Measurements from ENCODE around the gene COX6A1. TPM values are rescaled to one million over a fixed set of nuclear protein-coding genes. Genes with fewer than 3 reads are reported as not detected.

Gene COX6A1
- total and polyA plus RNA-seq, 2 experiments from 2014 or later: 422 to 1,484 TPM

DNA sequence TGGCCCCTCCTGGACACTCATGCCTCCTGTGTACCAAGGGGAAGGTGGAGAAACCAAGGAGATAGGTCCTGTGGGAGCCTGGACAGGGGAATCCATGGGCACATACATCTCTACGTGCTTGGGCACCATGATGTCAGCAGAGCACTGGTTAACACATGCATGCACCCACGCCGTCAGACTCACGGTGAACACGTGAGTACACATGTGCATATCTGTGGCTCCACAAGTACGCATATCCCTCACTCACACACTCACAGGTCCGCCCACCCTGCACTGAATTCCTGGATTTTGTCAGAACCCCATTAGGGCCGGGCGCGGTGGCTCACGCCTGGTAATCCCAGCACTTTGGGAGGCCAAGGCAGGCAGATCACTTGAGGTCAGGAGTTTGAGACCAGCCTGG, 29.1 kb upstream of the COX6A1 start:
- ATAC-seq (no peak), DNase-seq (ENCODE audit: low spot score) (no peak)
- Histone ChIP-seq H2AFZ (no peak overlapping the region), H3K27me3 (ENCODE audit: insufficient read depth) (no peaks in the 10 kb centered on the region), H3F3A (replicated peaks; ENCODE audit: low read depth) (no peaks in the 10 kb centered on the region; the same call in 1 of the 2 replicates), H4K20me1 (replicated peaks; ENCODE audit: insufficient read depth) (no peaks in the 10 kb centered on the region), H3K4me3 (no peak overlapping the region), H3K79me2 (replicated peaks; ENCODE audit: insufficient read depth) (no peaks in the 10 kb centered on the region), H3K36me3 (ENCODE audit: insufficient read depth) (no peaks in the 10 kb centered on the region), H3K27ac (ENCODE audit: low read depth) (no peak overlapping the region), H3K4me2 (no peak overlapping the region), H3K4me1 (ENCODE audit: insufficient read depth) (peaks cover 10% of the 10 kb centered on the region), H3K9me2 (ENCODE audit: insufficient read depth) (no peaks in the 10 kb centered on the region)
- peaks cover 2% of the 10 kb centered on the region for H3K27me3 Mint-ChIP-seq (ENCODE audit: insufficient read depth, low read depth, poor library complexity)
- no peak overlapping the region for H3K4me3 Mint-ChIP-seq
- TF ChIP-seq, protein P1, sequence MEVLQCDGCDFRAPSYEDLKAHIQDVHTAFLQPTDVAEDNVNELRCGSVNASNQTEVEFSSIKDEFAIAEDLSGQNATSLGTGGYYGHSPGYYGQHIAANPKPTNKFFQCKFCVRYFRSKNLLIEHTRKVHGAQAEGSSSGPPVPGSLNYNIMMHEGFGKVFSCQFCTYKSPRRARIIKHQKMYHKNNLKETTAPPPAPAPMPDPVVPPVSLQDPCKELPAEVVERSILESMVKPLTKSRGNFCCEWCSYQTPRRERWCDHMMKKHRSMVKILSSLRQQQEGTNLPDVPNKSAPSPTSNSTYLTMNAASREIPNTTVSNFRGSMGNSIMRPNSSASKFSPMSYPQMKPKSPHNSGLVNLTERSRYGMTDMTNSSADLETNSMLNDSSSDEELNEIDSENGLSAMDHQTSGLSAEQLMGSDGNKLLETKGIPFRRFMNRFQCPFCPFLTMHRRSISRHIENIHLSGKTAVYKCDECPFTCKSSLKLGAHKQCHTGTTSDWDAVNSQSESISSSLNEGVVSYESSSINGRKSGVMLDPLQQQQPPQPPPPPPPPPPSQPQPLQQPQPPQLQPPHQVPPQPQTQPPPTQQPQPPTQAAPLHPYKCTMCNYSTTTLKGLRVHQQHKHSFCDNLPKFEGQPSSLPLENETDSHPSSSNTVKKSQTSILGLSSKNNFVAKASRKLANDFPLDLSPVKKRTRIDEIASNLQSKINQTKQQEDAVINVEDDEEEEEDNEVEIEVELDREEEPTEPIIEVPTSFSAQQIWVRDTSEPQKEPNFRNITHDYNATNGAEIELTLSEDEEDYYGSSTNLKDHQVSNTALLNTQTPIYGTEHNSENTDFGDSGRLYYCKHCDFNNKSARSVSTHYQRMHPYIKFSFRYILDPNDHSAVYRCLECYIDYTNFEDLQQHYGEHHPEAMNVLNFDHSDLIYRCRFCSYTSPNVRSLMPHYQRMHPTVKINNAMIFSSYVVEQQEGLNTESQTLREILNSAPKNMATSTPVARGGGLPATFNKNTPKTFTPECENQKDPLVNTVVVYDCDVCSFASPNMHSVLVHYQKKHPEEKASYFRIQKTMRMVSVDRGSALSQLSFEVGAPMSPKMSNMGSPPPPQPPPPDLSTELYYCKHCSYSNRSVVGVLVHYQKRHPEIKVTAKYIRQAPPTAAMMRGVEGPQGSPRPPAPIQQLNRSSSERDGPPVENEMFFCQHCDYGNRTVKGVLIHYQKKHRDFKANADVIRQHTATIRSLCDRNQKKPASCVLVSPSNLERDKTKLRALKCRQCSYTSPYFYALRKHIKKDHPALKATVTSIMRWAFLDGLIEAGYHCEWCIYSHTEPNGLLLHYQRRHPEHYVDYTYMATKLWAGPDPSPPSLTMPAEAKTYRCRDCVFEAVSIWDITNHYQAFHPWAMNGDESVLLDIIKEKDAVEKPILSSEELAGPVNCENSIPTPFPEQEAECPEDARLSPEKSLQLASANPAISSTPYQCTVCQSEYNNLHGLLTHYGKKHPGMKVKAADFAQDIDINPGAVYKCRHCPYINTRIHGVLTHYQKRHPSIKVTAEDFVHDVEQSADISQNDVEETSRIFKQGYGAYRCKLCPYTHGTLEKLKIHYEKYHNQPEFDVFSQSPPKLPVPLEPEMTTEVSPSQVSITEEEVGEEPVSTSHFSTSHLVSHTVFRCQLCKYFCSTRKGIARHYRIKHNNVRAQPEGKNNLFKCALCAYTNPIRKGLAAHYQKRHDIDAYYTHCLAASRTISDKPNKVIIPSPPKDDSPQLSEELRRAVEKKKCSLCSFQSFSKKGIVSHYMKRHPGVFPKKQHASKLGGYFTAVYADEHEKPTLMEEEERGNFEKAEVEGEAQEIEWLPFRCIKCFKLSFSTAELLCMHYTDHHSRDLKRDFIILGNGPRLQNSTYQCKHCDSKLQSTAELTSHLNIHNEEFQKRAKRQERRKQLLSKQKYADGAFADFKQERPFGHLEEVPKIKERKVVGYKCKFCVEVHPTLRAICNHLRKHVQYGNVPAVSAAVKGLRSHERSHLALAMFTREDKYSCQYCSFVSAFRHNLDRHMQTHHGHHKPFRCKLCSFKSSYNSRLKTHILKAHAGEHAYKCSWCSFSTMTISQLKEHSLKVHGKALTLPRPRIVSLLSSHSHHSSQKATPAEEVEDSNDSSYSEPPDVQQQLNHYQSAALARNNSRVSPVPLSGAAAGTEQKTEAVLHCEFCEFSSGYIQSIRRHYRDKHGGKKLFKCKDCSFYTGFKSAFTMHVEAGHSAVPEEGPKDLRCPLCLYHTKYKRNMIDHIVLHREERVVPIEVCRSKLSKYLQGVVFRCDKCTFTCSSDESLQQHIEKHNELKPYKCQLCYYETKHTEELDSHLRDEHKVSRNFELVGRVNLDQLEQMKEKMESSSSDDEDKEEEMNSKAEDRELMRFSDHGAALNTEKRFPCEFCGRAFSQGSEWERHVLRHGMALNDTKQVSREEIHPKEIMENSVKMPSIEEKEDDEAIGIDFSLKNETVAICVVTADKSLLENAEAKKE (CRISPR knock-in tag; IDR thresholded peaks at IDR 0.05): no peak
- TF ChIP-seq, protein P2, sequence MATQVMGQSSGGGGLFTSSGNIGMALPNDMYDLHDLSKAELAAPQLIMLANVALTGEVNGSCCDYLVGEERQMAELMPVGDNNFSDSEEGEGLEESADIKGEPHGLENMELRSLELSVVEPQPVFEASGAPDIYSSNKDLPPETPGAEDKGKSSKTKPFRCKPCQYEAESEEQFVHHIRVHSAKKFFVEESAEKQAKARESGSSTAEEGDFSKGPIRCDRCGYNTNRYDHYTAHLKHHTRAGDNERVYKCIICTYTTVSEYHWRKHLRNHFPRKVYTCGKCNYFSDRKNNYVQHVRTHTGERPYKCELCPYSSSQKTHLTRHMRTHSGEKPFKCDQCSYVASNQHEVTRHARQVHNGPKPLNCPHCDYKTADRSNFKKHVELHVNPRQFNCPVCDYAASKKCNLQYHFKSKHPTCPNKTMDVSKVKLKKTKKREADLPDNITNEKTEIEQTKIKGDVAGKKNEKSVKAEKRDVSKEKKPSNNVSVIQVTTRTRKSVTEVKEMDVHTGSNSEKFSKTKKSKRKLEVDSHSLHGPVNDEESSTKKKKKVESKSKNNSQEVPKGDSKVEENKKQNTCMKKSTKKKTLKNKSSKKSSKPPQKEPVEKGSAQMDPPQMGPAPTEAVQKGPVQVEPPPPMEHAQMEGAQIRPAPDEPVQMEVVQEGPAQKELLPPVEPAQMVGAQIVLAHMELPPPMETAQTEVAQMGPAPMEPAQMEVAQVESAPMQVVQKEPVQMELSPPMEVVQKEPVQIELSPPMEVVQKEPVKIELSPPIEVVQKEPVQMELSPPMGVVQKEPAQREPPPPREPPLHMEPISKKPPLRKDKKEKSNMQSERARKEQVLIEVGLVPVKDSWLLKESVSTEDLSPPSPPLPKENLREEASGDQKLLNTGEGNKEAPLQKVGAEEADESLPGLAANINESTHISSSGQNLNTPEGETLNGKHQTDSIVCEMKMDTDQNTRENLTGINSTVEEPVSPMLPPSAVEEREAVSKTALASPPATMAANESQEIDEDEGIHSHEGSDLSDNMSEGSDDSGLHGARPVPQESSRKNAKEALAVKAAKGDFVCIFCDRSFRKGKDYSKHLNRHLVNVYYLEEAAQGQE (IDR thresholded peaks at IDR 0.05; ENCODE audit: unreplicated experiment): no peak
- no peak for TF ChIP-seq EZH2phosphoT487 (IDR thresholded peaks at IDR 0.05; ENCODE audit: unreplicated experiment)
- no peak for TF ChIP-seq EZH2 (IDR thresholded peaks at IDR 0.05; ENCODE audit: low read depth, unreplicated experiment)
- TF ChIP-seq POLR2AphosphoS5 (IDR thresholded peaks at IDR 0.05; ENCODE audit: low read depth): no peak
- no peak for TF ChIP-seq CREB1 (CRISPR knock-in tag; IDR thresholded peaks at IDR 0.05; ENCODE audit: low read depth)
- no peak for TF ChIP-seq STAT1 (IDR thresholded peaks at IDR 0.05; ENCODE audit: unreplicated experiment)
- TF ChIP-seq, protein P3, sequence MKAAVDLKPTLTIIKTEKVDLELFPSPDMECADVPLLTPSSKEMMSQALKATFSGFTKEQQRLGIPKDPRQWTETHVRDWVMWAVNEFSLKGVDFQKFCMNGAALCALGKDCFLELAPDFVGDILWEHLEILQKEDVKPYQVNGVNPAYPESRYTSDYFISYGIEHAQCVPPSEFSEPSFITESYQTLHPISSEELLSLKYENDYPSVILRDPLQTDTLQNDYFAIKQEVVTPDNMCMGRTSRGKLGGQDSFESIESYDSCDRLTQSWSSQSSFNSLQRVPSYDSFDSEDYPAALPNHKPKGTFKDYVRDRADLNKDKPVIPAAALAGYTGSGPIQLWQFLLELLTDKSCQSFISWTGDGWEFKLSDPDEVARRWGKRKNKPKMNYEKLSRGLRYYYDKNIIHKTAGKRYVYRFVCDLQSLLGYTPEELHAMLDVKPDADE (IDR thresholded peaks at IDR 0.05): no peak
- TF ChIP-seq, protein P4, sequence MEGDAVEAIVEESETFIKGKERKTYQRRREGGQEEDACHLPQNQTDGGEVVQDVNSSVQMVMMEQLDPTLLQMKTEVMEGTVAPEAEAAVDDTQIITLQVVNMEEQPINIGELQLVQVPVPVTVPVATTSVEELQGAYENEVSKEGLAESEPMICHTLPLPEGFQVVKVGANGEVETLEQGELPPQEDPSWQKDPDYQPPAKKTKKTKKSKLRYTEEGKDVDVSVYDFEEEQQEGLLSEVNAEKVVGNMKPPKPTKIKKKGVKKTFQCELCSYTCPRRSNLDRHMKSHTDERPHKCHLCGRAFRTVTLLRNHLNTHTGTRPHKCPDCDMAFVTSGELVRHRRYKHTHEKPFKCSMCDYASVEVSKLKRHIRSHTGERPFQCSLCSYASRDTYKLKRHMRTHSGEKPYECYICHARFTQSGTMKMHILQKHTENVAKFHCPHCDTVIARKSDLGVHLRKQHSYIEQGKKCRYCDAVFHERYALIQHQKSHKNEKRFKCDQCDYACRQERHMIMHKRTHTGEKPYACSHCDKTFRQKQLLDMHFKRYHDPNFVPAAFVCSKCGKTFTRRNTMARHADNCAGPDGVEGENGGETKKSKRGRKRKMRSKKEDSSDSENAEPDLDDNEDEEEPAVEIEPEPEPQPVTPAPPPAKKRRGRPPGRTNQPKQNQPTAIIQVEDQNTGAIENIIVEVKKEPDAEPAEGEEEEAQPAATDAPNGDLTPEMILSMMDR (conservative IDR thresholded peaks at IDR 0.05; ENCODE audit: low read depth in 2 of 2): no peak
- TF ChIP-seq ZNF331 (CRISPR knock-in tag; IDR thresholded peaks at IDR 0.05; ENCODE audit: low read depth): no peak
- TF ChIP-seq ZNF114 (CRISPR knock-in tag; IDR thresholded peaks at IDR 0.05): no peak
- no peak for TF ChIP-seq NANOG (IDR thresholded peaks at IDR 0.05; ENCODE audit: borderline replicate concordance)
- TF ChIP-seq JUNB (IDR thresholded peaks at IDR 0.05; ENCODE audit: unreplicated experiment): no peak
- H3K9me3 Mint-ChIP-seq: no peaks in the 10 kb centered on the region
- H3K4me1 Mint-ChIP-seq: peaks cover 12% of the 10 kb centered on the region
- H3K27ac Mint-ChIP-seq: no peak overlapping the region
- H3K36me3 Mint-ChIP-seq (ENCODE audit: low read depth): no peaks in the 10 kb centered on the region
